ENCODE results near the gene CSNK1A1. TPM values are rescaled to one million over a fixed set of nuclear protein-coding genes. Genes with fewer than 3 reads are reported as not detected.

Gene CSNK1A1
- total and polyA plus RNA-seq, 3 experiments from 2014 or later: 118 to 187 (median 177) TPM

DNA sequence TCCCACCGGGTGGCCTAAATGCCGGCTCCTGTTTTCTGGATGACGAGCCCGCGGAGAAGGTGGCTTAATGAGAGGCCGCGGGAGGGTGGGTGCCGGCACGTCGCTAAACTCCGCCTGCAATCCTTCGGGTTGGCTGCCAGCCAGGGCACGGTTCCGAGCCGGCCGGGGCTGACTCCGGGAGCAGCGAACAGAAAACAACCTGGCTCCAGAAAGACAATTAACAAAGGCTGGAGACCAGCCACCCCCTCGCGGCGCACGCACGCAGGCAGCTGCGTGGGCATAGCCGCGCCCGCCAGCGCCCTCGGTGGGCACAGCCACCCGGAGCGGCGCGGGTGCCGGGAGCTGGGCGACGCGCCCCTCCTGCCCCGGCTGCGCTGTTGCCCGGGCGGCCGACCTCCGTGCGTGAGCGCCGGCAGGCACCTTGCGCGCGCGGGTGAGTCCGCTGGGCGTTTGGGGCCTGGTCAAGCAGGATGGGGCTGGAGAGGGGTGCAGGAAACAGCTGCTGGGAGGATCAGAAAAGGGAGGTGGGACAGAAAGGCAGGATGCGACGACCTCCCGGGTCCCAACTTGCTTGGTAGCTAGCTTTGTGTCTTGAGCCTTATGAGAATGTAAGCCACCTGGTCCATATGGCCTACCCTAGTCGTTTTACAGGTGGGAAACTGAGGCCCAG, 30.1 kb upstream of the CSNK1A1 start, which contains the start of gene ARHGEF37:
Gene ARHGEF37 (plus strand): TSS at position 307 of the 670 bp plus-strand sequence. CDS start 16,272 bp downstream, outside the sequence.
- Mint-ChIP-seq H3K27ac (peak within 1 kb of the TSS in 3 of 8 donors; percentile 2 to 43 (median 41)), H3K4me1 (peaks cover 4 to 13% (median 6%) of the 10 kb centered on the region in 3 donors), H3K27me3 (peaks cover 21 to 26% of the 10 kb centered on the region in 2 donors), H3K36me3 (no peaks in the 10 kb centered on the region), H3K9me3 (no peaks in the 10 kb centered on the region), H3K4me3 (peak within 1 kb of the TSS; percentile 52 to 83 (median 70))
- H3K36me3 ChIP-seq (ENCODE audit: insufficient read depth, low read length): no peaks in the 10 kb centered on the region
- POLR2A ChIA-PET: no interaction called here
- H3K27ac ChIP-seq (ENCODE audit: low read depth, low read length): no peak within 1 kb of the TSS
- peaks cover 10% of the 10 kb centered on the region for H3K27me3 ChIP-seq (ENCODE audit: insufficient read depth, low read length, poor library complexity, severe bottlenecking)
- DNase-seq: peak in 3 of 5 donors; percentile 14 to 50 (median 46)
- H3K9me3 ChIP-seq (ENCODE audit: low read length): no peaks in the 10 kb centered on the region
- peak within 1 kb of the TSS; percentile 56 for H3K4me3 ChIP-seq (ENCODE audit: low read length)
- peaks cover 5% of the 10 kb centered on the region for H3K4me1 ChIP-seq (ENCODE audit: insufficient read depth, low read length)
- CTCF ChIA-PET: no interaction called here

- DNase-seq: no peak
- H3K4me1 Mint-ChIP-seq: peaks cover 4 to 17% (median 6%) of the 10 kb centered on the region in 3 donors
Observed at GRCh38 chr5:149580808-149581191, 29.6 kb upstream of the CSNK1A1 start.

DNA sequence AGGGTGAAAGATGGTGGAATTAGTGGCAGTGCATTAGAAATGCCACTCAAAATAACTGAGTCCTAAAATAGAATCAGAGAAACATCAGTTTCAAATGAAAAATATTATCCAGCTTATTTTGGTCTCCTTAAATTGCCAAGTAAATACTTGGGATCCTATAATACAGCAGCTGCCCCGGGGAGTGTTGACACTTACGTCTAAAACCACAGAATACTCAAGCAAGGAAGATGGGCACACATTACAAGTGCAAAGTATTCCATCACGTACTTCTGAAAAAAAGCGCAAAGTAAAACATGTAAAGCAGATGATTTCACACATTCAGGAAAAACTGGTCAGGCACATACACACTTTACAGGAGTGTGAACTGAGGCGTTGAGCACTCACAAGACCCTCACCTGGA, 27.7 kb upstream of the CSNK1A1 start:
- H3K4me1 ChIP-seq (ENCODE audit: insufficient read depth, low read length): peaks cover 14% of the 10 kb centered on the region
- Mint-ChIP-seq H3K36me3 (no peaks in the 10 kb centered on the region), H3K27me3 (peaks cover 21 to 23% of the 10 kb centered on the region in 2 donors), H3K9me3 (no peaks in the 10 kb centered on the region), H3K4me1 (peaks cover 4 to 17% (median 6%) of the 10 kb centered on the region in 3 donors), H3K27ac (no peak overlapping the region), H3K4me3 (no peak overlapping the region)
- no peak overlapping the region for H3K4me3 ChIP-seq (ENCODE audit: low read length)
- H3K36me3 ChIP-seq (ENCODE audit: insufficient read depth, low read length): no peaks in the 10 kb centered on the region
- no peaks in the 10 kb centered on the region for H3K9me3 ChIP-seq (ENCODE audit: low read length)
- POLR2A ChIA-PET: no interaction called here
- no peak overlapping the region for H3K27ac ChIP-seq (ENCODE audit: low read depth, low read length)
- CTCF ChIA-PET: no interaction called here
- peaks cover 10% of the 10 kb centered on the region for H3K27me3 ChIP-seq (ENCODE audit: insufficient read depth, low read length, poor library complexity, severe bottlenecking)
- DNase-seq: no peak

More at GRCh38 chr5:149580808-149581191, 29.6 kb upstream of the CSNK1A1 start:
- peaks cover 10% of the 10 kb centered on the region for H3K27me3 ChIP-seq (ENCODE audit: insufficient read depth, low read length, poor library complexity, severe bottlenecking)
- no peak overlapping the region for H3K27ac ChIP-seq (ENCODE audit: low read depth, low read length)
- no peaks in the 10 kb centered on the region for H3K9me3 ChIP-seq (ENCODE audit: low read length)
- CTCF ChIA-PET: no interaction called here
- POLR2A ChIA-PET: no interaction called here
- H3K4me3 Mint-ChIP-seq: peak overlapping the region; percentile 49 to 83 (median 70)
- peak overlapping the region; percentile 56 for H3K4me3 ChIP-seq (ENCODE audit: low read length)
- H3K36me3 Mint-ChIP-seq: no peaks in the 10 kb centered on the region
- peak overlapping the region in 1 of 8 donors; percentile 43 for H3K27ac Mint-ChIP-seq
- H3K4me1 ChIP-seq (ENCODE audit: insufficient read depth, low read length): peaks cover 10% of the 10 kb centered on the region
- H3K9me3 Mint-ChIP-seq: no peaks in the 10 kb centered on the region
- peaks cover 21 to 26% of the 10 kb centered on the region in 2 donors for H3K27me3 Mint-ChIP-seq
- H3K36me3 ChIP-seq (ENCODE audit: insufficient read depth, low read length): no peaks in the 10 kb centered on the region

DNA sequence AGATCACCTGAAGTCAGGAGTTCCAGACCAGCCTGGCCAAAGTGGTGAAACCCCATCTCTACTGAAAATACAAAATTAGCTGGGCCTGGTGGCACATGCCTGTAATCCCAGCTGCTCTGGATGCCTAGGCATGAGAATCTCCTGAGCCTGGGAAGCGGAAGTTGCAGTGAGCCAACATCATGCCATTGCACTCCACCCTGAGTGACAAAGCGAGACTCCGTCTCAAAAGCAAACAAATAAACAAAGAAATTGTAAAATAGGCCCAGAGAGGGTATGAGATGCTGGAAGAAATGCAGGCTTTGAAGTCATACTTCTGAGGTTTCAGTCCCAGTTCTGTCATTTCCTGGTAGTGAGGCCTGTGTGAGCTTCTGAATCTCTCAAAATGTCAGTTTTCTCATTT, 24.8 kb upstream of the CSNK1A1 start:
- Histone ChIP-seq H3K27ac (ENCODE audit: low read depth, low read length) (no peak overlapping the region), H3K36me3 (ENCODE audit: insufficient read depth, low read length) (no peaks in the 10 kb centered on the region), H3K4me3 (ENCODE audit: low read length) (no peak overlapping the region), H3K4me1 (ENCODE audit: insufficient read depth, low read length) (peaks cover 13% of the 10 kb centered on the region), H3K27me3 (ENCODE audit: insufficient read depth, low read length, poor library complexity, severe bottlenecking) (peaks cover 3% of the 10 kb centered on the region), H3K9me3 (ENCODE audit: low read length) (no peaks in the 10 kb centered on the region)
- ChIA-PET CTCF (no interaction called here), POLR2A (no interaction called here)
- peaks cover 4 to 11% (median 5%) of the 10 kb centered on the region in 3 donors for H3K4me1 Mint-ChIP-seq
- no peak overlapping the region for H3K4me3 Mint-ChIP-seq
- peaks cover 13% of the 10 kb centered on the region in 2 donors for H3K27me3 Mint-ChIP-seq
- H3K9me3 Mint-ChIP-seq: no peaks in the 10 kb centered on the region
- H3K36me3 Mint-ChIP-seq: no peaks in the 10 kb centered on the region
- peak in 1 of 5 donors; percentile 17 for DNase-seq
- peak overlapping the region in 1 of 8 donors; percentile 23 for H3K27ac Mint-ChIP-seq

- no peak for DNase-seq
- H3K27ac Mint-ChIP-seq: no peak overlapping the region
- peaks cover 8% of the 10 kb centered on the region for H3K4me1 ChIP-seq (ENCODE audit: insufficient read depth, low read length)
- no peaks in the 10 kb centered on the region for H3K36me3 ChIP-seq (ENCODE audit: insufficient read depth, low read length)
- CTCF ChIA-PET: interaction anchor here (2.0 kb wide), 1 partner anchor 10 kb away, joined by 5 read pairs; no protein-coding TSS in a partner anchor
- no peaks in the 10 kb centered on the region for H3K27me3 ChIP-seq (ENCODE audit: insufficient read depth, low read length, poor library complexity, severe bottlenecking)
- no peaks in the 10 kb centered on the region for H3K9me3 Mint-ChIP-seq
- no peak overlapping the region for H3K4me3 Mint-ChIP-seq
- no peak overlapping the region for H3K27ac ChIP-seq (ENCODE audit: low read depth, low read length)
- H3K27me3 Mint-ChIP-seq: peaks cover 5% of the 10 kb centered on the region in 2 donors
- POLR2A ChIA-PET: interaction anchor here (0.7 kb wide), 1 partner anchor 461 kb away, joined by 4 read pairs; no protein-coding TSS in a partner anchor
- peaks cover 0 to 3% (median 0%) of the 10 kb centered on the region in 3 donors for H3K4me1 Mint-ChIP-seq
- no peak overlapping the region for H3K4me3 ChIP-seq (ENCODE audit: low read length)
- H3K36me3 Mint-ChIP-seq: no peaks in the 10 kb centered on the region
- no peaks in the 10 kb centered on the region for H3K9me3 ChIP-seq (ENCODE audit: low read length)
Observed at GRCh38 chr5:149575131-149575530, 23.9 kb upstream of the CSNK1A1 start.

DNA sequence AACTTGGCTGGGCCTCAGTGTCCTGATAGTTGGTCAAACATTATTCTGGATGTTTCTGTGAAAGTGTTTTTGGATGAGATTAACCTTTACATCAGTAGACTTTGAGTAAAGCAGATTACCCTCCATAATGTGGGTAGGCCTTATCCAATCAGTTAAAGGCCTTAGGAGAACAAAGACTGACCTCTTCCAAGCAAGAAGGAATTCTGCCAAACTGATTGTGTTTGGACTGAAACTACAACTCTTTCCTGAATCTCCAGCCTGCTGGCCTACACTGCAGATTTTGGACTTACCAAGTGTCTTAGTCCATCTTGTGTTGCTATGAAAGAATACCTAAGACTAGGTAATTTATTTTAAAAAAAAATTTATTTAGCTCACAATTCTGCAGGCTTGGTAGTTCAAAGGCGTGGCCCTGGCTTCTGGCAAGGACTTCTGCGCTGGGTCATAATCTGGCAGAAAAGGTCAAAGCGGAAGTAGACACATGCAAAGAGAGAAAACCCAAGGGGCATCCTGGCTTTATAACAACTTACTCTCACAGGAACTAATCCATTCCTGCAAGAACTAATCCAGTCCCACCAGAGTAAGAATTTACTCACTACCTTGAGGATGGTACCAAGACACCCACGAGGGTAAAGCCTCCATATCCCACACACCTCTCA, 21.5 kb upstream of the CSNK1A1 start:
- POLR2A ChIA-PET: no interaction called here
- H3K4me3 Mint-ChIP-seq: no peak overlapping the region
- CTCF ChIA-PET: no interaction called here
- Histone ChIP-seq H3K27ac (ENCODE audit: low read depth, low read length) (no peak overlapping the region), H3K9me3 (ENCODE audit: low read length) (no peaks in the 10 kb centered on the region), H3K36me3 (ENCODE audit: insufficient read depth, low read length) (no peaks in the 10 kb centered on the region), H3K4me3 (ENCODE audit: low read length) (no peak overlapping the region), H3K4me1 (ENCODE audit: insufficient read depth, low read length) (peaks cover 8% of the 10 kb centered on the region), H3K27me3 (ENCODE audit: insufficient read depth, low read length, poor library complexity, severe bottlenecking) (no peaks in the 10 kb centered on the region)
- H3K36me3 Mint-ChIP-seq: no peaks in the 10 kb centered on the region
- H3K27me3 Mint-ChIP-seq: peaks cover 0 to 2% of the 10 kb centered on the region in 2 donors
- DNase-seq: no peak
- no peaks in the 10 kb centered on the region for H3K9me3 Mint-ChIP-seq
- no peak overlapping the region for H3K27ac Mint-ChIP-seq
- H3K4me1 Mint-ChIP-seq: peaks cover 0 to 3% (median 0%) of the 10 kb centered on the region in 3 donors

DNA sequence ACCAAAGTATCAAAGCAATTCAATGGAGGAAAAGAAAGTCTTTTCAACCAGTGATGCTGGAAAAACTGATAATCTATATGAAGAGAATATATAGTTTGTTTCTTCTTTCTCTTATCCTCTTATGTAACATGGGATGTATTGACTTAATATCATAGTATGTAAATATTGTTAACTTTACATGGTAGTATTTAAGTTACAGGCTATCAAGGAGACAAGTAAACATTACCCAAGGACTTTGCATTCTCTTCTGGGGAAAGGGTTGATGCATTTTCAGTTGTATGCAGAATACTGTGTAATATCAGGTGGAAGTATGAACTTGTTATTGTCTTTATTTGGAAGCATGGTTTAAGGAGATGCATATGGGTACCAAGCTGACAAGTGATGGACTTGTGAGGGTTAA, 20.9 kb upstream of the CSNK1A1 start:
- H3K4me3 Mint-ChIP-seq: no peak overlapping the region
- no peak overlapping the region for H3K27ac ChIP-seq (ENCODE audit: low read depth, low read length)
- H3K4me1 ChIP-seq (ENCODE audit: insufficient read depth, low read length): peaks cover 8% of the 10 kb centered on the region
- ChIA-PET CTCF (interaction anchor here (1.4 kb wide), 1 partner anchor 20 kb away, joined by 3 read pairs; no protein-coding TSS in a partner anchor), POLR2A (no interaction called here)
- H3K27me3 ChIP-seq (ENCODE audit: insufficient read depth, low read length, poor library complexity, severe bottlenecking): no peaks in the 10 kb centered on the region
- no peaks in the 10 kb centered on the region for H3K36me3 ChIP-seq (ENCODE audit: insufficient read depth, low read length)
- H3K36me3 Mint-ChIP-seq: no peaks in the 10 kb centered on the region
- no peak for DNase-seq
- no peaks in the 10 kb centered on the region for H3K9me3 Mint-ChIP-seq
- H3K4me1 Mint-ChIP-seq: peaks cover 0 to 3% (median 0%) of the 10 kb centered on the region in 3 donors
- peaks cover 0 to 2% of the 10 kb centered on the region in 2 donors for H3K27me3 Mint-ChIP-seq
- no peaks in the 10 kb centered on the region for H3K9me3 ChIP-seq (ENCODE audit: low read length)
- no peak overlapping the region for H3K4me3 ChIP-seq (ENCODE audit: low read length)
- no peak overlapping the region for H3K27ac Mint-ChIP-seq

- no peaks in the 10 kb centered on the region for H3K36me3 Mint-ChIP-seq
- CTCF ChIA-PET: interaction anchor here (1.5 kb wide), 2 partner anchors 186 to 260 kb away, joined by 3 to 6 read pairs; no protein-coding TSS in a partner anchor
- Histone ChIP-seq H3K4me3 (ENCODE audit: low read length) (no peak overlapping the region), H3K9me3 (ENCODE audit: low read length) (no peaks in the 10 kb centered on the region), H3K27ac (ENCODE audit: low read depth, low read length) (no peak overlapping the region), H3K27me3 (ENCODE audit: insufficient read depth, low read length, poor library complexity, severe bottlenecking) (no peaks in the 10 kb centered on the region), H3K36me3 (ENCODE audit: insufficient read depth, low read length) (no peaks in the 10 kb centered on the region), H3K4me1 (ENCODE audit: insufficient read depth, low read length) (peaks cover 8% of the 10 kb centered on the region)
- H3K4me1 Mint-ChIP-seq: no peaks in the 10 kb centered on the region
- H3K4me3 Mint-ChIP-seq: no peak overlapping the region
- no peak overlapping the region for H3K27ac Mint-ChIP-seq
- H3K27me3 Mint-ChIP-seq: peaks cover 0 to 2% of the 10 kb centered on the region in 2 donors
- POLR2A ChIA-PET: no interaction called here
- no peak for DNase-seq
- no peaks in the 10 kb centered on the region for H3K9me3 Mint-ChIP-seq
Observed at GRCh38 chr5:149567226-149567625, 16.0 kb upstream of the CSNK1A1 start.

Measured in CD8-positive, alpha-beta memory T cell (primary cell).